MM.1S (cell line): ENCODE results near the gene ST6GAL1.

Experiments used
- DNase-seq: peaks from one replicate; pipeline ENCODE4 v3.0.0-alpha.2; 2015
- H2AFZ ChIP-seq: fragments of 300-600 bp; sonication (generic); 2 replicates; pipeline ENCODE4 v1.6.0; 2016; ENCODE audit warnings: antibody characterized with exemption, low read length
- H3F3A ChIP-seq: fragments of 300-600 bp; sonication (generic); 2 replicates; pipeline ENCODE4 v1.6.1; 2016; ENCODE audit warnings: mild to moderate bottlenecking, antibody characterized with exemption, low read length, moderate library complexity, mixed read lengths; ENCODE audit not compliant: insufficient read depth
- H3K27ac ChIP-seq: fragments of 300-600 bp; sonication (generic); 2 replicates; pipeline ENCODE4 v1.5.1; 2016; ENCODE audit warnings: mild to moderate bottlenecking, low read length
- H3K27me3 ChIP-seq: fragments of 300-600 bp; sonication (generic); replicated peaks from 2 replicates; pipeline ENCODE4 v1.6.0; 2016; ENCODE audit warnings: low read length; ENCODE audit not compliant: insufficient read depth
- H3K36me3 ChIP-seq: fragments of 300-600 bp; sonication (generic); replicated peaks from 2 replicates; pipeline ENCODE4 v1.6.1; 2016; ENCODE audit warnings: mild to moderate bottlenecking, low read length, mixed read lengths; ENCODE audit not compliant: insufficient read depth
- H3K4me1 ChIP-seq: fragments of 300-600 bp; sonication (generic); 2 replicates; pipeline ENCODE4 v1.6.1; 2016; ENCODE audit warnings: low read length, mixed read lengths
- H3K4me2 ChIP-seq: fragments of 300-600 bp; sonication (generic); 2 replicates; pipeline ENCODE4 v1.6.0; 2016; ENCODE audit warnings: low read depth, low read length
- H3K4me3 ChIP-seq: fragments of 300-600 bp; sonication (generic); 2 replicates; pipeline ENCODE4 v1.5.1; 2016; ENCODE audit warnings: low read length, mixed read lengths
- H3K79me2 ChIP-seq: fragments of 300-600 bp; sonication (generic); 2 replicates; pipeline ENCODE4 v1.6.1; 2016; ENCODE audit warnings: mixed run types, low read length, mixed read lengths
- H3K9ac ChIP-seq: fragments of 300-600 bp; sonication (generic); 2 replicates; pipeline ENCODE4 v1.6.1; 2016; ENCODE audit warnings: low read length, mixed read lengths
- H3K9me2 ChIP-seq: fragments of 300-600 bp; sonication (generic); replicated peaks from 2 replicates; pipeline ENCODE4 v1.6.1; 2016; ENCODE audit warnings: mild to moderate bottlenecking, low read length, mixed read lengths; ENCODE audit not compliant: insufficient read depth
- H3K9me3 ChIP-seq: fragments of 300-600 bp; sonication (generic); replicated peaks from 2 replicates; pipeline ENCODE4 v1.6.1; 2016; ENCODE audit warnings: mild to moderate bottlenecking, low read length, mixed read lengths; ENCODE audit not compliant: insufficient read depth
- H4K20me1 ChIP-seq: fragments of 300-600 bp; sonication (generic); 2 replicates; pipeline ENCODE4 v1.6.1; 2016; ENCODE audit warnings: mild to moderate bottlenecking, low read length, moderate library complexity, mixed read lengths; ENCODE audit not compliant: insufficient read depth
- CTCF ChIP-seq: fragments of 300-600 bp; sonication (generic); IDR thresholded peaks from 2 replicates; pipeline ENCODE4 v1.5.1; 2016; ENCODE audit warnings: antibody characterized with exemption, low read length, mixed read lengths
- EZH2 ChIP-seq: fragments of 300-600 bp; sonication (generic); optimal IDR thresholded peaks from 2 replicates; pipeline ENCODE3; 2017; ENCODE audit warnings: low read depth, mild to moderate bottlenecking, antibody characterized with exemption, low read length, mixed read lengths
- EZH2phosphoT487 ChIP-seq: fragments of 300-600 bp; sonication (generic); IDR thresholded peaks from 2 replicates; pipeline ENCODE4 v1.6.1; 2018; ENCODE audit warnings: antibody characterized with exemption, low read length

Gene ST6GAL1

GRCh38 chr3:186980989-186981388, 50.7 kb downstream of the ST6GAL1 start:
- no peaks in the 10 kb centered on the region for H3K36me3 ChIP-seq
- no peaks in the 10 kb centered on the region for H4K20me1 ChIP-seq
- no peaks in the 10 kb centered on the region for H3K9me2 ChIP-seq
- H3K4me1 ChIP-seq, result peaks cover 5% of the 10 kb centered on the region
- H3K9ac ChIP-seq, result no peak overlapping the region
- DNase-seq, result no peak
- TF ChIP-seq EZH2phosphoT487 (no peak), CTCF (no peak), EZH2 (no peak)
- no peak overlapping the region for H3K4me2 ChIP-seq
- no peak overlapping the region for H3K27ac ChIP-seq
- no peaks in the 10 kb centered on the region for H3K27me3 ChIP-seq
- no peaks in the 10 kb centered on the region for H3K9me3 ChIP-seq
- H3K4me3 ChIP-seq, result no peak overlapping the region
- H2AFZ ChIP-seq, result no peak overlapping the region
- H3F3A ChIP-seq, result peaks cover 5% of the 10 kb centered on the region
- no peaks in the 10 kb centered on the region for H3K79me2 ChIP-seq

- H3K27me3 ChIP-seq, result no peaks in the 10 kb centered on the region
- peaks cover 25% of the 10 kb centered on the region for H3K4me1 ChIP-seq
- H3F3A ChIP-seq, result peaks cover 20% of the 10 kb centered on the region
- no peak overlapping the region for H3K27ac ChIP-seq
- peaks cover 15% of the 10 kb centered on the region for H3K79me2 ChIP-seq
- no peak overlapping the region for H2AFZ ChIP-seq
- no peaks in the 10 kb centered on the region for H4K20me1 ChIP-seq
- no peaks in the 10 kb centered on the region for H3K36me3 ChIP-seq
- no peak overlapping the region for H3K4me3 ChIP-seq
- no peak for TF ChIP-seq EZH2phosphoT487
- no peak for TF ChIP-seq EZH2
- TF ChIP-seq CTCF, result no peak
- no peak for DNase-seq
- no peak overlapping the region for H3K4me2 ChIP-seq
- H3K9me3 ChIP-seq, result no peaks in the 10 kb centered on the region
- no peaks in the 10 kb centered on the region for H3K9me2 ChIP-seq
- no peak overlapping the region for H3K9ac ChIP-seq
Observed at GRCh38 chr3:186983659-186984058, 53.3 kb downstream of the ST6GAL1 start.

- Histone ChIP-seq H3K4me3 (no peak overlapping the region), H3K9me2 (no peaks in the 10 kb centered on the region), H3K9me3 (no peaks in the 10 kb centered on the region), H3K36me3 (no peaks in the 10 kb centered on the region), H4K20me1 (no peaks in the 10 kb centered on the region), H3F3A (peaks cover 24% of the 10 kb centered on the region), H2AFZ (no peak overlapping the region), H3K4me2 (no peak overlapping the region), H3K9ac (no peak overlapping the region), H3K4me1 (peaks cover 29% of the 10 kb centered on the region), H3K27me3 (no peaks in the 10 kb centered on the region), H3K27ac (no peak overlapping the region), H3K79me2 (peaks cover 15% of the 10 kb centered on the region)
- TF ChIP-seq EZH2 (no peak), CTCF (no peak), EZH2phosphoT487 (no peak)
- no peak for DNase-seq
Observed at GRCh38 chr3:186984064-186984463, 53.7 kb downstream of the ST6GAL1 start.
